Stomach (tissue), 4 donors: ENCODE results near the gene WDR1.

Experiments
- CTCF ChIP-seq, 7 experiments: fragments of 450-650 bp in 4 of 7; fragments of 200-600 bp in 3 of 7; sonication (generic) in 3 of 7; IDR thresholded peaks; one replicate each; pipeline ENCODE4 v1.5.1; 2016 to 2019; ENCODE audit warnings: antibody characterized with exemption in 7 of 7, control low read depth in 2 of 7, mild to moderate bottlenecking in 1 of 7
- EP300 ChIP-seq: sonication (generic); formaldehyde crosslinking; IDR thresholded peaks from one replicate; pipeline ENCODE4 v1.6.1; 2017; ENCODE audit warnings: antibody characterized with exemption
- POLR2A ChIP-seq, 4 donors: fragments of 450-650 bp; IDR thresholded peaks; one replicate each; pipeline ENCODE4 v1.6.1; 2016; ENCODE audit warnings: antibody characterized with exemption in 4 of 4, control low read depth in 2 of 4, mild to moderate bottlenecking in 1 of 4, moderate library complexity in 1 of 4
- POLR2AphosphoS5 ChIP-seq, 3 donors: sonication (generic); formaldehyde crosslinking; IDR thresholded peaks; one replicate each; pipeline ENCODE4 v1.6.1; 2016; ENCODE audit warnings: antibody characterized with exemption in 3 of 3

GRCh38 chr4:10045481-10045880 lies 71.1 kb downstream of the WDR1 start:
- TF ChIP-seq CTCF (IDR thresholded peaks at IDR 0.05), result no peak
- TF ChIP-seq POLR2A (IDR thresholded peaks at IDR 0.05), result no peak
- no peak for TF ChIP-seq EP300
- TF ChIP-seq POLR2AphosphoS5 (IDR thresholded peaks at IDR 0.05), result no peak
